Neural progenitor cell (in vitro differentiated cells): ENCODE measurements around the gene CTSL. TPM values are rescaled to one million over a fixed set of nuclear protein-coding genes. Genes with fewer than 3 reads are reported as not detected.
A peak's percentile ranks its signal among the peaks of the same experiment; 100 is the strongest.

Experiments
- DNase-seq: peaks from one replicate; pipeline ENCODE4 v3.0.0-alpha.2; 2016; ENCODE audit warnings: low spot score
- H2AFZ ChIP-seq: fragments of 200-600 bp; sonication (generic); replicated peaks from 2 replicates; pipeline ENCODE4 v1.6.1; 2016; ENCODE audit warnings: antibody characterized with exemption
- H3F3A ChIP-seq: fragments of 200-600 bp; sonication (generic); 2 replicates; pipeline ENCODE4 v1.6.1; 2016; ENCODE audit warnings: antibody characterized with exemption, low read depth
- H3K27ac ChIP-seq: fragments of 200-600 bp; sonication (generic); 2 replicates; pipeline ENCODE4 v1.5.1; 2016; ENCODE audit warnings: mild to moderate bottlenecking
- H3K27me3 ChIP-seq: fragments of 200-600 bp; sonication (generic); 2 replicates; pipeline ENCODE4 v1.6.1; 2016; ENCODE audit warnings: mild to moderate bottlenecking, moderate library complexity
- H3K36me3 ChIP-seq: fragments of 200-600 bp; sonication (generic); 2 replicates; pipeline ENCODE4 v1.5.1; 2016
- H3K4me1 ChIP-seq: fragments of 200-600 bp; sonication (generic); 2 replicates; pipeline ENCODE4 v1.6.1; 2016; ENCODE audit warnings: mixed run types
- H3K4me2 ChIP-seq: fragments of 200-600 bp; sonication (generic); 2 replicates; pipeline ENCODE4 v1.6.1; 2016
- H3K4me3 ChIP-seq: fragments of 200-600 bp; sonication (generic); 2 replicates; pipeline ENCODE4 v1.5.1; 2016
- H3K79me2 ChIP-seq: fragments of 200-600 bp; sonication (generic); 2 replicates; pipeline ENCODE4 v1.6.1; 2016; ENCODE audit warnings: low read depth
- H3K9ac ChIP-seq: fragments of 200-600 bp; sonication (generic); 2 replicates; pipeline ENCODE4 v1.6.1; 2016
- H3K9me3 ChIP-seq: fragments of 200-600 bp; sonication (generic); 2 replicates; pipeline ENCODE4 v1.5.1; 2016; ENCODE audit warnings: low read depth
- H4K20me1 ChIP-seq: fragments of 200-600 bp; sonication (generic); 2 replicates; pipeline ENCODE4 v1.6.1; 2016; ENCODE audit warnings: low read depth
- H3K27ac Mint-ChIP-seq: 3 replicates; pipeline ENCODE4 v1.8.0; 2021; ENCODE audit warnings: mixed read lengths
- H3K27me3 Mint-ChIP-seq: 2 replicates; pipeline ENCODE4 v1.8.0; 2022; ENCODE audit warnings: low read depth, mild to moderate bottlenecking, inconsistent platforms, moderate library complexity, mixed read lengths; ENCODE audit not compliant: insufficient read depth
- H3K36me3 Mint-ChIP-seq: 3 replicates; pipeline ENCODE4 v1.8.0; 2021; ENCODE audit warnings: mixed read lengths
- H3K4me1 Mint-ChIP-seq: 3 replicates; pipeline ENCODE4 v1.8.0; 2021; ENCODE audit warnings: mixed read lengths
- H3K4me3 Mint-ChIP-seq: 3 replicates; pipeline ENCODE4 v1.8.0; 2021; ENCODE audit warnings: mild to moderate bottlenecking, moderate library complexity, mixed read lengths
- H3K9me3 Mint-ChIP-seq: 3 replicates; pipeline ENCODE4 v1.8.0; 2020; ENCODE audit warnings: mixed read lengths
- CTCF ChIP-seq: fragments of 200-600 bp; sonication (generic); IDR thresholded peaks from 2 replicates; pipeline ENCODE4 v1.5.1; 2017; ENCODE audit warnings: antibody characterized with exemption, mild to moderate bottlenecking
- EZH2 ChIP-seq: fragments of 200-600 bp; sonication (generic); IDR thresholded peaks from 2 replicates; pipeline ENCODE4 v1.6.1; 2017; ENCODE audit warnings: antibody characterized with exemption, mild to moderate bottlenecking, moderate library complexity
- EZH2phosphoT487 ChIP-seq: fragments of 200-600 bp; sonication (generic); IDR thresholded peaks from 2 replicates; pipeline ENCODE4 v1.6.1; 2017; ENCODE audit warnings: antibody characterized with exemption
- total RNA-seq: library from RNA; depleted of rRNA; stranded (reverse); fragments of >200 nt; gene quantifications from 2 replicates; pipeline ENCODE4 v1.2.3, GENCODE V29; 2015; ENCODE audit warnings: low replicate concordance

Gene CTSL
- total RNA-seq, 1 donor from 2014 or later, result 35.9 TPM

- H3K27ac Mint-ChIP-seq, result no peak overlapping the region
- Histone ChIP-seq H3K27me3 (no peaks in the 10 kb centered on the region), H3K4me3 (no peak overlapping the region), H3F3A (no peaks in the 10 kb centered on the region), H4K20me1 (no peaks in the 10 kb centered on the region), H3K36me3 (no peaks in the 10 kb centered on the region), H2AFZ (no peak overlapping the region), H3K4me1 (no peaks in the 10 kb centered on the region), H3K79me2 (no peaks in the 10 kb centered on the region), H3K9ac (no peak overlapping the region), H3K27ac (no peak overlapping the region), H3K9me3 (no peaks in the 10 kb centered on the region), H3K4me2 (no peak overlapping the region)
- no peaks in the 10 kb centered on the region for H3K9me3 Mint-ChIP-seq
- peaks cover 4% of the 10 kb centered on the region for H3K27me3 Mint-ChIP-seq
- H3K4me1 Mint-ChIP-seq, result peaks cover 17% of the 10 kb centered on the region
- DNase-seq, result no peak
- peaks cover 12% of the 10 kb centered on the region for H3K36me3 Mint-ChIP-seq
- TF ChIP-seq EZH2 (no peak), EZH2phosphoT487 (no peak), CTCF (no peak)
- no peak overlapping the region for H3K4me3 Mint-ChIP-seq
These were observed 13.8 kb upstream of the CTSL start for GRCh38 chr9:87711857-87712800.

- Histone ChIP-seq H3K27me3 (no peaks in the 10 kb centered on the region), H3K9ac (no peak overlapping the region), H3K4me2 (no peak overlapping the region), H3K9me3 (no peaks in the 10 kb centered on the region), H3K4me3 (no peak overlapping the region), H2AFZ (no peak overlapping the region), H4K20me1 (no peaks in the 10 kb centered on the region), H3K36me3 (no peaks in the 10 kb centered on the region), H3K79me2 (no peaks in the 10 kb centered on the region), H3F3A (no peaks in the 10 kb centered on the region), H3K27ac (no peak overlapping the region), H3K4me1 (no peaks in the 10 kb centered on the region)
- H3K4me1 Mint-ChIP-seq, result peaks cover 17% of the 10 kb centered on the region
- DNase-seq, result no peak
- H3K27me3 Mint-ChIP-seq, result peaks cover 4% of the 10 kb centered on the region
- peaks cover 7% of the 10 kb centered on the region for H3K36me3 Mint-ChIP-seq
- peak overlapping the region; percentile 23 for H3K27ac Mint-ChIP-seq
- peak overlapping the region; percentile 56 for H3K4me3 Mint-ChIP-seq
- no peaks in the 10 kb centered on the region for H3K9me3 Mint-ChIP-seq
- no peak for TF ChIP-seq EZH2phosphoT487
- no peak for TF ChIP-seq EZH2
- no peak for TF ChIP-seq CTCF
These were observed 13.1 kb upstream of the CTSL start for GRCh38 chr9:87712801-87713277.

DNA sequence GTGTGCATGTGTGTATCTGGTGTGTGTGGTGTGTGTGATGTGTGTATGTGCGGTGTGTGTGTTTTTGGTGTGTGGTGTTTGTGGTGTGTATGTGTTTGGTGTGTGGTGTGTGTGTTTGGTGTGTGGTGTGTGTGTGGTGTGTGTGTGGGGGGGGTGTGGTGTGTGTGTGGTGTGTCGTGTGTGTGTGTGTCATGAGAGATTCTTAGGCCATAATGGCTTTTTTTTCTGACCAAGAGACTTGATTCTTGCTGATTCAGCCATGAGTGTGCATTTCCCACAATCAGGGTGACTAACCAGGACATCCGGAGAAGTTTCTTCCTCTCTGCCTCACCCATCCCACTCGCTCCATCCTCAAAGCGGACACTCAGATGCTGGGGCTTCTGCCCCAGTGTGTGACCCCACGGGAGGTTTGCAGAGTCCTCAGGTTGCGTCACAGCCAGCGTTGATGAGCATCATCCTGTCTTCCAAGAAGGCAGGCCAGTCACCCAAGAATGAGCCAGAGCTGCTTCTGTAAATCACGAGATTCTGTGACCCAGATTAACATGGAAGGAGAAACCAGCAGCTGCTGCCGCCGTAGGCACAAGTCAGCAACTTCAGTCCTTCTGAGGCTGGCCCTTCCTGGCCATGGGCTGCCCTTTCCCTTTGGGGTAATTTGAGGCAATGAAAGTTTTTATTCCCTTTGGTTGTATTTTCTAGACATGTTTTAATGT is 12.5 kb upstream of the CTSL start:
- Histone ChIP-seq H2AFZ (no peak overlapping the region), H3F3A (no peaks in the 10 kb centered on the region), H3K36me3 (no peaks in the 10 kb centered on the region), H3K79me2 (no peaks in the 10 kb centered on the region), H3K27ac (no peak overlapping the region), H4K20me1 (no peaks in the 10 kb centered on the region), H3K4me1 (no peaks in the 10 kb centered on the region), H3K4me2 (no peak overlapping the region), H3K9me3 (no peaks in the 10 kb centered on the region), H3K9ac (no peak overlapping the region), H3K27me3 (no peaks in the 10 kb centered on the region), H3K4me3 (no peak overlapping the region)
- H3K27me3 Mint-ChIP-seq, result peaks cover 4% of the 10 kb centered on the region
- peaks cover 17% of the 10 kb centered on the region for H3K4me1 Mint-ChIP-seq
- no peak for DNase-seq
- peak overlapping the region; percentile 56 for H3K4me3 Mint-ChIP-seq
- H3K27ac Mint-ChIP-seq, result no peak overlapping the region
- H3K9me3 Mint-ChIP-seq, result no peaks in the 10 kb centered on the region
- TF ChIP-seq CTCF, result no peak
- TF ChIP-seq EZH2phosphoT487, result no peak
- peaks cover 6% of the 10 kb centered on the region for H3K36me3 Mint-ChIP-seq
